IPS-18a (cell line): Measurements from ENCODE around the gene TMEM18.

Source experiments
- H3K27ac ChIP-seq: one replicate; pipeline ENCODE4 v1.5.1; 2013; ENCODE audit warnings: low read length
- H3K27me3 ChIP-seq: one replicate; pipeline ENCODE4 v1.6.1; 2013; ENCODE audit warnings: mild to moderate bottlenecking, low read length; ENCODE audit not compliant: control insufficient read depth, insufficient read depth
- H3K36me3 ChIP-seq: one replicate; pipeline ENCODE4 v1.6.1; 2013; ENCODE audit warnings: low read depth, low read length; ENCODE audit not compliant: control insufficient read depth
- H3K4me1 ChIP-seq: one replicate; pipeline ENCODE4 v1.6.1; 2013; ENCODE audit warnings: low read depth, low read length; ENCODE audit not compliant: control insufficient read depth
- H3K4me3 ChIP-seq: one replicate; pipeline ENCODE4 v1.5.1; 2013; ENCODE audit warnings: low read length
- H3K9ac ChIP-seq: one replicate; pipeline ENCODE4 v1.6.1; 2013; ENCODE audit warnings: mild to moderate bottlenecking, low read length, moderate library complexity
- H3K9me3 ChIP-seq: one replicate; pipeline ENCODE4 v1.6.1; 2013; ENCODE audit warnings: low read depth, low read length; ENCODE audit not compliant: control insufficient read depth

Gene TMEM18

GRCh38 chr2:620471-621302 is 56.5 kb downstream of the TMEM18 start:
- Histone ChIP-seq H3K4me1 (no peaks in the 10 kb centered on the region), H3K9me3 (no peaks in the 10 kb centered on the region), H3K9ac (no peak overlapping the region), H3K36me3 (no peaks in the 10 kb centered on the region), H3K4me3 (no peak overlapping the region), H3K27ac (no peak overlapping the region), H3K27me3 (no peaks in the 10 kb centered on the region)

- no peaks in the 10 kb centered on the region for H3K4me1 ChIP-seq
- no peaks in the 10 kb centered on the region for H3K9me3 ChIP-seq
- H3K27ac ChIP-seq, result no peak overlapping the region
- no peaks in the 10 kb centered on the region for H3K27me3 ChIP-seq
- H3K36me3 ChIP-seq, result no peaks in the 10 kb centered on the region
- no peak overlapping the region for H3K4me3 ChIP-seq
- no peak overlapping the region for H3K9ac ChIP-seq
Observed at GRCh38 chr2:620004-620403, 57.2 kb downstream of the TMEM18 start.

GRCh38 chr2:618422-618990 is 58.7 kb downstream of the TMEM18 start:
- Histone ChIP-seq H3K4me3 (no peak overlapping the region), H3K9me3 (no peaks in the 10 kb centered on the region), H3K9ac (no peak overlapping the region), H3K27me3 (no peaks in the 10 kb centered on the region), H3K36me3 (no peaks in the 10 kb centered on the region), H3K27ac (no peak overlapping the region), H3K4me1 (no peaks in the 10 kb centered on the region)

GRCh38 chr2:618005-618404 is 59.2 kb downstream of the TMEM18 start:
- Histone ChIP-seq H3K9ac (no peak overlapping the region), H3K4me3 (no peak overlapping the region), H3K27ac (no peak overlapping the region), H3K9me3 (no peaks in the 10 kb centered on the region), H3K36me3 (no peaks in the 10 kb centered on the region), H3K4me1 (no peaks in the 10 kb centered on the region), H3K27me3 (no peaks in the 10 kb centered on the region)
